ENCODE data around the gene DEFB119. TPM values are rescaled to one million over a fixed set of nuclear protein-coding genes. Genes with fewer than 3 reads are reported as not detected.

The DEFB119 gene
- total RNA-seq, 2 donors from 2014 or later: 672 TPM; not detected in 1

DNA sequence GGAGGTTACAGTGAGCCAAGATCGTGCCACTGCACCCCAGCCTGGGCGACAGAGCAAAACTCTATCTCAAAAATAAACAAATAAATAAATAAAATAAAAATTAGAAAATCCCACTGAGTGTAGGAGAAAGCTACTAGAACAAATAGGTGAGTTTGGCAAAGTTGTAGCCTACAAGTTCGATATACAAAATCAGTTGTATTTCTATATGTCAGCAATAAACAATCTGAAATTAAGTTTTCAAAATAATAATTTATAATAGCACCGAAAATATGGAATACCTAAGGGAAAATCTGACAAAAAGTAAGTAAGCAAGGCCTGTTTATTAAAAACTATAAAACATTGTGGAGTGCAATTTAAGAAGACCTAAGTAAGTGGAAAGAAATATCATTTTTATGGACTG, 27.1 kb downstream of the DEFB119 start:
- no peaks in the 10 kb centered on the region for H3K27me3 ChIP-seq (replicated peaks; ENCODE audit: insufficient read depth)
- no peak for DNase-seq (ENCODE audit: low spot score)
- WGBS: 70% methylated on average over 4 of the region's 4 CpGs
- H3K4me3 ChIP-seq: no peak overlapping the region
- intact Hi-C loops (cut with DNase I): no loop called here
- H3K36me3 ChIP-seq: no peaks in the 10 kb centered on the region
- no peak overlapping the region for H3K27ac ChIP-seq
- no peaks in the 10 kb centered on the region for H3K4me1 ChIP-seq (replicated peaks)
- no peaks in the 10 kb centered on the region for H3K9me3 ChIP-seq
- no peak for TF ChIP-seq POLR2AphosphoS5 (IDR thresholded peaks at IDR 0.05)
- TF ChIP-seq, protein P1, sequence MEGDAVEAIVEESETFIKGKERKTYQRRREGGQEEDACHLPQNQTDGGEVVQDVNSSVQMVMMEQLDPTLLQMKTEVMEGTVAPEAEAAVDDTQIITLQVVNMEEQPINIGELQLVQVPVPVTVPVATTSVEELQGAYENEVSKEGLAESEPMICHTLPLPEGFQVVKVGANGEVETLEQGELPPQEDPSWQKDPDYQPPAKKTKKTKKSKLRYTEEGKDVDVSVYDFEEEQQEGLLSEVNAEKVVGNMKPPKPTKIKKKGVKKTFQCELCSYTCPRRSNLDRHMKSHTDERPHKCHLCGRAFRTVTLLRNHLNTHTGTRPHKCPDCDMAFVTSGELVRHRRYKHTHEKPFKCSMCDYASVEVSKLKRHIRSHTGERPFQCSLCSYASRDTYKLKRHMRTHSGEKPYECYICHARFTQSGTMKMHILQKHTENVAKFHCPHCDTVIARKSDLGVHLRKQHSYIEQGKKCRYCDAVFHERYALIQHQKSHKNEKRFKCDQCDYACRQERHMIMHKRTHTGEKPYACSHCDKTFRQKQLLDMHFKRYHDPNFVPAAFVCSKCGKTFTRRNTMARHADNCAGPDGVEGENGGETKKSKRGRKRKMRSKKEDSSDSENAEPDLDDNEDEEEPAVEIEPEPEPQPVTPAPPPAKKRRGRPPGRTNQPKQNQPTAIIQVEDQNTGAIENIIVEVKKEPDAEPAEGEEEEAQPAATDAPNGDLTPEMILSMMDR (IDR thresholded peaks at IDR 0.05): no peak
- TF ChIP-seq POLR2A (IDR thresholded peaks at IDR 0.05): no peak

GRCh38 chr20:31355981-31356380, 34.4 kb downstream of the DEFB119 start:
- no peaks in the 10 kb centered on the region for H3K36me3 ChIP-seq
- no peak overlapping the region for H3K4me3 ChIP-seq
- no peak for TF ChIP-seq POLR2A (IDR thresholded peaks at IDR 0.05)
- no peak for TF ChIP-seq POLR2AphosphoS5 (IDR thresholded peaks at IDR 0.05)
- TF ChIP-seq, protein P1 (IDR thresholded peaks at IDR 0.05): no peak
- H3K27me3 ChIP-seq (replicated peaks; ENCODE audit: insufficient read depth): no peaks in the 10 kb centered on the region
- no peak for DNase-seq (ENCODE audit: low spot score)
- H3K4me1 ChIP-seq (replicated peaks): no peaks in the 10 kb centered on the region
- H3K27ac ChIP-seq: no peak overlapping the region
- WGBS: 46% methylated on average over 1 of the region's 1 CpG
- H3K9me3 ChIP-seq: no peaks in the 10 kb centered on the region
- intact Hi-C loops (cut with DNase I): no loop called here

GRCh38 chr20:31341470-31341869, 48.9 kb downstream of the DEFB119 start:
- Histone ChIP-seq H3K27me3 (replicated peaks; ENCODE audit: insufficient read depth) (no peaks in the 10 kb centered on the region), H3K4me3 (no peak overlapping the region), H3K27ac (no peak overlapping the region), H3K9me3 (no peaks in the 10 kb centered on the region), H3K4me1 (replicated peaks) (no peaks in the 10 kb centered on the region), H3K36me3 (no peaks in the 10 kb centered on the region)
- no peak for DNase-seq (ENCODE audit: low spot score)
- intact Hi-C loops (cut with DNase I): no loop called here
- TF ChIP-seq POLR2AphosphoS5 (IDR thresholded peaks at IDR 0.05) (no peak), POLR2A (IDR thresholded peaks at IDR 0.05) (no peak)
- TF ChIP-seq, protein P1 (IDR thresholded peaks at IDR 0.05): no peak

GRCh38 chr20:31330893-31331292, 59.5 kb downstream of the DEFB119 start:
- H3K27me3 ChIP-seq (replicated peaks; ENCODE audit: insufficient read depth): no peaks in the 10 kb centered on the region
- H3K9me3 ChIP-seq: no peaks in the 10 kb centered on the region
- intact Hi-C loops (cut with DNase I): no loop called here
- H3K4me3 ChIP-seq: no peak overlapping the region
- H3K27ac ChIP-seq: no peak overlapping the region
- TF ChIP-seq POLR2AphosphoS5 (IDR thresholded peaks at IDR 0.05) (no peak), POLR2A (IDR thresholded peaks at IDR 0.05) (no peak)
- TF ChIP-seq, protein P1 (IDR thresholded peaks at IDR 0.05): no peak
- H3K4me1 ChIP-seq (replicated peaks): no peaks in the 10 kb centered on the region
- H3K36me3 ChIP-seq: no peaks in the 10 kb centered on the region
- no peak for DNase-seq (ENCODE audit: low spot score)

Small RNA genes within 50 kb of the gene (small RNA-seq; reads per million reads assigned to genes)
- 0 reads per million in 2 donors for gene DEFB117
- gene RF00561: 0 reads per million in 2 donors
- 0 reads per million in 2 donors for gene RNA5SP480

Other genes with a start within 250 kb of the DEFB119 start
- not detected for gene DEFB115, start 132.9 kb downstream of the DEFB119 start, total RNA-seq
- gene DEFB116, start 82.0 kb downstream of the DEFB119 start, total RNA-seq: not detected
- not detected for gene DEFB118, start 22.0 kb downstream of the DEFB119 start, total RNA-seq
- not detected for gene DEFB121, start 15.6 kb upstream of the DEFB119 start, total RNA-seq
- 100 to 1,000 TPM in 1 of 2 donors, not detected in 1; 459 TPM for gene DEFB123, start 50.0 kb upstream of the DEFB119 start, total RNA-seq
- gene DEFB124, start 84.5 kb upstream of the DEFB119 start, total RNA-seq: not detected
- gene REM1, start 84.7 kb upstream of the DEFB119 start, total RNA-seq: 1 to 10 TPM; 1.3 to 4.9 TPM
- gene HM13, start 123.9 kb upstream of the DEFB119 start, total RNA-seq: 100 to 1,000 TPM in 1 of 2 donors, 10 to 100 TPM in 1; 99.7 to 131 TPM
- 100 to 1,000 TPM; 356 to 514 TPM for gene ID1, start 214.7 kb upstream of the DEFB119 start, total RNA-seq
- 1 to 10 TPM in 1 of 2 donors, under 1 TPM in 1; 0.41 to 3.6 TPM for gene COX4I2, start 247.3 kb upstream of the DEFB119 start, total RNA-seq